ENCODE data around the gene SCARF2.

Gene SCARF2

GRCh38 chr22:20450551-20450906 is 12.9 kb upstream of the SCARF2 start:
- DNase-seq (ENCODE audit: low read depth) = no peak
- TF ChIP-seq CTCF (conservative IDR thresholded peaks at IDR 0.05; ENCODE audit: low read depth, low read length) = no peak
- no peak overlapping the region for H3K4me3 ChIP-seq (ENCODE audit: low read length)

- no peak for DNase-seq (ENCODE audit: low read depth)
- TF ChIP-seq CTCF (conservative IDR thresholded peaks at IDR 0.05; ENCODE audit: low read depth, low read length) = no peak
Measured at GRCh38 chr22:20449819-20450550, 12.4 kb upstream of the SCARF2 start.

GRCh38 chr22:20448630-20449029 is 11.0 kb upstream of the SCARF2 start:
- no peak for TF ChIP-seq CTCF (conservative IDR thresholded peaks at IDR 0.05; ENCODE audit: low read depth, low read length)
- DNase-seq (ENCODE audit: low read depth) = no peak
- no peak overlapping the region for H3K4me3 ChIP-seq (ENCODE audit: low read length)

More at GRCh38 chr22:20449819-20450550, 12.4 kb upstream of the SCARF2 start:
- H3K4me3 ChIP-seq (ENCODE audit: low read length) = no peak overlapping the region

- no peak for DNase-seq (ENCODE audit: low read depth)
- TF ChIP-seq CTCF (conservative IDR thresholded peaks at IDR 0.05; ENCODE audit: low read depth, low read length) = no peak
- no peak overlapping the region for H3K4me3 ChIP-seq (ENCODE audit: low read length)
Measured at GRCh38 chr22:20446383-20446970, 8.9 kb upstream of the SCARF2 start.

GRCh38 chr22:20444325-20444724 is 6.7 kb upstream of the SCARF2 start:
- TF ChIP-seq CTCF (conservative IDR thresholded peaks at IDR 0.05; ENCODE audit: low read depth, low read length) = no peak
- DNase-seq (ENCODE audit: low read depth) = no peak
- H3K4me3 ChIP-seq (ENCODE audit: low read length) = no peak overlapping the region

- no peak for DNase-seq (ENCODE audit: low read depth)
- H3K4me3 ChIP-seq (ENCODE audit: low read length) = no peak overlapping the region
- no peak for TF ChIP-seq CTCF (conservative IDR thresholded peaks at IDR 0.05; ENCODE audit: low read depth, low read length)
Measured at GRCh38 chr22:20442485-20443284, 5.1 kb upstream of the SCARF2 start.

Measured in retinal pigment epithelial cell (primary cell).